SK-N-SH treated with all-trans-retinoic acid at 6 μM for 48 hours (cell line): ENCODE results near the gene DNAJB12.

ENCODE experiments used
- ARNTL ChIP-seq: fragments of 450-650 bp; formaldehyde crosslinking; IDR thresholded peaks from 2 replicates; pipeline ENCODE4 v1.5.0; 2020; ENCODE audit warnings: low read depth, mild to moderate bottlenecking, moderate library complexity, borderline replicate concordance
- ISL1 ChIP-seq: fragments of 250-450 bp; sonication (Bioruptor Pico); IDR thresholded peaks from 2 replicates; pipeline ENCODE4 v2.1.2; 2022; ENCODE audit warnings: mild to moderate bottlenecking, moderate library complexity
- PATZ1 ChIP-seq: fragments of 250-450 bp; sonication (Bioruptor Pico); IDR thresholded peaks from 2 replicates; pipeline ENCODE4 v1.8.0; 2020; ENCODE audit warnings: mild to moderate bottlenecking, moderate library complexity, borderline replicate concordance
- RARB ChIP-seq: fragments of 250-450 bp; sonication (Bioruptor Pico); IDR thresholded peaks from 2 replicates; pipeline ENCODE4 v1.8.0; 2021; ENCODE audit warnings: mild to moderate bottlenecking, moderate library complexity
- ZNF565 ChIP-seq: fragments of 450-650 bp; formaldehyde crosslinking; conservative IDR thresholded peaks from 2 replicates; pipeline ENCODE4 v1.5.0; 2020; ENCODE audit warnings: low read depth, mild to moderate bottlenecking, moderate library complexity

GRCh38 chr10:72353965-72354355 lies 759 bp downstream of the DNAJB12 start:
- no peak for TF ChIP-seq PATZ1 (CRISPR knock-in tag)
- TF ChIP-seq ZNF565 (CRISPR knock-in tag), result no peak
- no peak for TF ChIP-seq ISL1 (CRISPR knock-in tag)
- TF ChIP-seq ARNTL (CRISPR knock-in tag), result no peak
- no peak for TF ChIP-seq RARB
